Panc1 (cell line): ENCODE measurements around the gene PEAK3. TPM values are rescaled to one million over a fixed set of nuclear protein-coding genes. Genes with fewer than 3 reads are reported as not detected.

Experiments used
- ATAC-seq: fragments of 200-7000 bp; cut with Tn5 transposase; 2 replicates; pipeline ENCODE4 v1.9.1; 2020; ENCODE audit warnings: mild to moderate bottlenecking, moderate library complexity
- BruUV-seq: library from RNA; stranded (reverse); fragments of 400-500 nt; replicated peaks from 2 replicates; lab custom pipeline; 2021; lab: Mats Ljungman, UMichigan
- CTCF ChIA-PET: fragments of 300-600 bp; sonication (Branson Sonifier 250); formaldehyde crosslinking; loops from one replicate; lab custom pipeline; 2022; ENCODE audit warnings: antibody characterized with exemption; lab: Charles Lee
- POLR2A ChIA-PET: fragments of 300-600 bp; sonication (Branson Sonifier 250); formaldehyde crosslinking; loops from one replicate; lab custom pipeline; 2022; ENCODE audit warnings: antibody characterized with exemption; lab: Charles Lee
- DNase-seq: peaks from one replicate; pipeline ENCODE4 v3.0.0-alpha.2; 2010; ENCODE audit warnings: low read depth, low spot score
- H3K27ac ChIP-seq: 2 replicates; pipeline ENCODE4 v1.5.1; 2011; ENCODE audit warnings: mild to moderate bottlenecking, low read length, inconsistent platforms
- H3K27me3 ChIP-seq: fragments of 200-500 bp; sonication (Bioruptor generic); 2 replicates; pipeline ENCODE4 v1.6.0; 2014; ENCODE audit warnings: low read length, inconsistent platforms; ENCODE audit not compliant: control insufficient read depth, insufficient read depth
- H3K36me3 ChIP-seq: fragments of 200-500 bp; sonication (Bioruptor generic); 2 replicates; pipeline ENCODE4 v1.5.1; 2014; ENCODE audit warnings: inconsistent platforms, mild to moderate bottlenecking, low read length, moderate library complexity; ENCODE audit not compliant: control insufficient read depth, insufficient read depth
- H3K4me1 ChIP-seq: 2 replicates; pipeline ENCODE4 v1.5.1; 2011; ENCODE audit warnings: inconsistent platforms, mild to moderate bottlenecking, low read length, moderate library complexity; ENCODE audit not compliant: control insufficient read depth, insufficient read depth
- H3K4me3 ChIP-seq, 2 experiments: 2 replicates each; pipeline ENCODE4 v1.5.1; 2011 to 2012; ENCODE audit warnings: low read depth in 2 of 2, low read length in 2 of 2, mild to moderate bottlenecking in 2 of 2, inconsistent platforms in 1 of 2, moderate library complexity in 1 of 2
- H3K9me3 ChIP-seq: fragments of 200-500 bp; sonication (Bioruptor generic); 2 replicates; pipeline ENCODE4 v1.5.1; 2014; ENCODE audit warnings: low read depth, mild to moderate bottlenecking, inconsistent platforms, low read length, moderate library complexity; ENCODE audit not compliant: control insufficient read depth, insufficient read depth
- CTCF ChIP-seq: fragments of 450-650 bp; IDR thresholded peaks from 2 replicates; pipeline ENCODE4 v1.5.1; 2017; ENCODE audit warnings: mild to moderate bottlenecking
- POLR2AphosphoS5 ChIP-seq: IDR thresholded peaks from 2 replicates; pipeline ENCODE4 v1.6.1; 2012; ENCODE audit warnings: mild to moderate bottlenecking, low read depth, low read length, moderate library complexity
- SIN3A ChIP-seq: IDR thresholded peaks from 2 replicates; pipeline ENCODE4 v1.6.1; 2012; ENCODE audit warnings: low read depth, mild to moderate bottlenecking, low read length, moderate library complexity, borderline replicate concordance; ENCODE audit not compliant: insufficient read depth
- TCF7L2 ChIP-seq: IDR thresholded peaks from 2 replicates; pipeline ENCODE4 v1.6.1; 2011; ENCODE audit warnings: mild to moderate bottlenecking, low read depth, low read length, inconsistent platforms
- in situ Hi-C: cut with HindIII; loops from 2 replicates; pipeline ENCODE4 v1.10.0; 2016; ENCODE audit warnings: low sequenced_read_pairs, low pct_unique_long_range_greater_than_20kb
- intact Hi-C: fragments of 100-400 bp; cut with micrococcal nuclease; formaldehyde crosslinking; loops from one replicate; pipeline ENCODE4 v1.10.0; 2022; ENCODE audit not compliant: unreplicated experiment
- total RNA-seq: library from RNA; stranded (reverse); gene quantifications from one replicate; pipeline ENCODE4 v1.2.1, GENCODE V29; 2021; ENCODE audit not compliant: unreplicated experiment
- TF ChIP-seq, protein P1 (sequence below), 2 experiments: IDR thresholded peaks; 2 replicates each; pipeline ENCODE4 v1.6.1; 2011 to 2012; ENCODE audit warnings: low read depth in 2 of 2, control low read depth in 1 of 2, low read length in 1 of 2, mild to moderate bottlenecking in 1 of 2, moderate library complexity in 1 of 2; ENCODE audit not compliant: insufficient read depth in 1 of 2

The PEAK3 gene
- total RNA-seq, 1 experiment from 2014 or later = not detected

DNA sequence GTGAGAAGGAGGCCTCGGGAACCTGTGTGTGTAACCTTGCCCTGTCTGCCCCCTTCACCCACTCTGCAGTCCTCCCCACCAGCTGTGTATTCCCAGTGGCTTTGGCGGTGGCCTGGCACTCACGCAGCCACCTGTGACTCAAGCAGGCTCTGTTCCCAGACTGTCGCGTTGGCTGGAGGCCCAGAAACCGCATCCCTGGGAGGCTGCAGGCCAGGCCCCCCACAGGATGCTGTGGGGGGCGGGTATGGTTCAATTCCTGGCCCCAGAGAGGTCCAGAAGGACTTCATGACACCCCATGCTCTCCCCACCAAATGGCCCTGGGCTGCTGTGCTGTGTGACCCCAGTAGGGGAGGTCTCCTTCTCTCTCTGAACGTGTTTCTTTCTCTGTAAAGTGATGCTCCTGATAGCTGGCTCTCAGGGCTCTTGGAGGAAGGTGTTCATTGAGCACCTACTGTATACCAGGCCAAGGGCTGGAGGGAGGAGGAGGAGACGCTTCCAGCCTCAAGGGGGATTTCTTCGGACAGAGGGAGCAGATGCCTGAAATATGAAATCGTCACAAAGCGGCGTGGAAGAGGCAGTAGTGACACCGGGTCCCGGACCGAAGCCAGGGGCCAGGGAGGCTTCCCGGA is 27.9 kb upstream of the PEAK3 start:
- intact Hi-C loops (no loop called here), in situ Hi-C loops (no loop called here)
- H3K27ac ChIP-seq = no peak overlapping the region
- H3K4me1 ChIP-seq = peaks cover 2% of the 10 kb centered on the region
- no peak for DNase-seq
- ChIA-PET POLR2A (no interaction called here), CTCF (interaction anchor here (0.7 kb wide), 1 partner anchor 266 kb away, joined by 3 read pairs; no protein-coding TSS in a partner anchor)
- no TSS peak for BruUV-seq
- no peaks in the 10 kb centered on the region for H3K36me3 ChIP-seq
- ATAC-seq = peak; percentile 72
- no peak for TF ChIP-seq CTCF
- no peak for TF ChIP-seq POLR2AphosphoS5
- TF ChIP-seq TCF7L2 = no peak
- TF ChIP-seq SIN3A = no peak
- TF ChIP-seq, protein P1, sequence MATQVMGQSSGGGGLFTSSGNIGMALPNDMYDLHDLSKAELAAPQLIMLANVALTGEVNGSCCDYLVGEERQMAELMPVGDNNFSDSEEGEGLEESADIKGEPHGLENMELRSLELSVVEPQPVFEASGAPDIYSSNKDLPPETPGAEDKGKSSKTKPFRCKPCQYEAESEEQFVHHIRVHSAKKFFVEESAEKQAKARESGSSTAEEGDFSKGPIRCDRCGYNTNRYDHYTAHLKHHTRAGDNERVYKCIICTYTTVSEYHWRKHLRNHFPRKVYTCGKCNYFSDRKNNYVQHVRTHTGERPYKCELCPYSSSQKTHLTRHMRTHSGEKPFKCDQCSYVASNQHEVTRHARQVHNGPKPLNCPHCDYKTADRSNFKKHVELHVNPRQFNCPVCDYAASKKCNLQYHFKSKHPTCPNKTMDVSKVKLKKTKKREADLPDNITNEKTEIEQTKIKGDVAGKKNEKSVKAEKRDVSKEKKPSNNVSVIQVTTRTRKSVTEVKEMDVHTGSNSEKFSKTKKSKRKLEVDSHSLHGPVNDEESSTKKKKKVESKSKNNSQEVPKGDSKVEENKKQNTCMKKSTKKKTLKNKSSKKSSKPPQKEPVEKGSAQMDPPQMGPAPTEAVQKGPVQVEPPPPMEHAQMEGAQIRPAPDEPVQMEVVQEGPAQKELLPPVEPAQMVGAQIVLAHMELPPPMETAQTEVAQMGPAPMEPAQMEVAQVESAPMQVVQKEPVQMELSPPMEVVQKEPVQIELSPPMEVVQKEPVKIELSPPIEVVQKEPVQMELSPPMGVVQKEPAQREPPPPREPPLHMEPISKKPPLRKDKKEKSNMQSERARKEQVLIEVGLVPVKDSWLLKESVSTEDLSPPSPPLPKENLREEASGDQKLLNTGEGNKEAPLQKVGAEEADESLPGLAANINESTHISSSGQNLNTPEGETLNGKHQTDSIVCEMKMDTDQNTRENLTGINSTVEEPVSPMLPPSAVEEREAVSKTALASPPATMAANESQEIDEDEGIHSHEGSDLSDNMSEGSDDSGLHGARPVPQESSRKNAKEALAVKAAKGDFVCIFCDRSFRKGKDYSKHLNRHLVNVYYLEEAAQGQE (IDR thresholded peaks at IDR 0.05; ENCODE audit: insufficient read depth in 1 of 2, low read depth in 2 of 2, low read length in 1 of 2) = no peak
- H3K4me3 ChIP-seq = no peak overlapping the region
- H3K9me3 ChIP-seq = no peaks in the 10 kb centered on the region
- H3K27me3 ChIP-seq = no peaks in the 10 kb centered on the region

- in situ Hi-C loops = no loop called here
- no peak within 1 kb of the TSS for H3K4me3 ChIP-seq
- H3K36me3 ChIP-seq = no peaks in the 10 kb centered on the region
- no peaks in the 10 kb centered on the region for H3K9me3 ChIP-seq
- DNase-seq (no peak), ATAC-seq (no peak)
- CTCF ChIA-PET = no interaction called here
- no peak for TF ChIP-seq CTCF
- no peak for TF ChIP-seq SIN3A
- TF ChIP-seq POLR2AphosphoS5 = no peak
- no peak for TF ChIP-seq TCF7L2
- TF ChIP-seq, protein P1 (IDR thresholded peaks at IDR 0.05; ENCODE audit: insufficient read depth in 1 of 2, low read depth in 2 of 2, low read length in 1 of 2) = no peak
- BruUV-seq = no TSS peak
- intact Hi-C loops = no loop called here
- POLR2A ChIA-PET = interaction anchor here (0.5 kb wide), 1 partner anchor 272 kb away, joined by 5 read pairs; no protein-coding TSS in a partner anchor
- H3K4me1 ChIP-seq = peaks cover 2% of the 10 kb centered on the region
- no peaks in the 10 kb centered on the region for H3K27me3 ChIP-seq
- H3K27ac ChIP-seq = no peak within 1 kb of the TSS
Observed at GRCh38 chr19:2308114-2308556, 26.2 kb upstream of the PEAK3 start, which contains the start of gene LINGO3. LINGO3 (minus strand) TSS chr19:2308154; CDS start chr19:2291776, 16,378 bp downstream.
